HG03175 (cell line): Measurements from ENCODE around the gene CYB561D1.
A peak's percentile ranks its signal among the peaks of the same experiment; 100 is the strongest.

ENCODE experiments used
- ATAC-seq: cut with Tn5 transposase; IDR thresholded peaks from one replicate; pipeline ENCODE4 v1.9.1; 2021; ENCODE audit warnings: mild to moderate bottlenecking, moderate library complexity; ENCODE audit not compliant: unreplicated experiment

The CYB561D1 gene

DNA sequence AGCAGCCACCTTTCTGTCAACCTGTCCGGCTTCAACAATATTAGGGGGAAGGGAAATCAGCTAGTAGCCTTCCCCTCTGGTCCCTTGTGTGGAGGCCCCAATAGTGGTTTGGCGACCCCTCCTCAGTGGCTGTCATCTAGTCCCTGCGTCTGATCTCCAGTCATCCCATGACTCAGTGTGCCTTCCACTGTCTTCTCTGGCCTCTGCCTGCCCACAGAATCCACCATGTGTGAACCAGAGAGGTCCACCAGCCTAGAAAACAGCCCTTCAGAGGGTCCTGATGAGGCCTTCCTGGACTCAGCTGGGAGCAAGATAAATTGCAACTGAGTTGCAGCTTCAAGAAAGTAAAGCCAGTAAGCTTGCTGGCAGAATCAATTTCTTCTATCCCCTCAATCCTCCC lies 14.0 kb upstream of the CYB561D1 start:
- no peak for ATAC-seq

DNA sequence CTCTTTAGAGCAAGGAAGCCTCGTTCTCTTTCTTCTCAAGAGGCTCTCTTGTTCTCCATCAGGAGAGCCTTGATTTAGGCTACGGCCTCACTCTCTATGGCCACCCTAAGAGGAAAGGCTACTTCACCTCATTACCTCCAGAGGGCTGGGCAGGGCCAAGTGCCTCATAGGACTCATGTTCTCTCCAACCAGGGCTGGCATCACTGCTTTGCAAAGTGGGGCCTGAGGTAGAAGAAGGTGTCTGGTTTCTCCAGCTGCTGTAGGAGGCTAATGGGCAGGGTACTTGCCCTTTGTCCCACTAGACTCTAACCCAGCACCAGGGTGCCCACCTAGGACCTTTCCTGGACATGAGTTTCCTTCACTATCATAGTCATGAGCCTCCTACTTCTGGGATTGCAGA lies 12.2 kb upstream of the CYB561D1 start:
- ATAC-seq: no peak

DNA sequence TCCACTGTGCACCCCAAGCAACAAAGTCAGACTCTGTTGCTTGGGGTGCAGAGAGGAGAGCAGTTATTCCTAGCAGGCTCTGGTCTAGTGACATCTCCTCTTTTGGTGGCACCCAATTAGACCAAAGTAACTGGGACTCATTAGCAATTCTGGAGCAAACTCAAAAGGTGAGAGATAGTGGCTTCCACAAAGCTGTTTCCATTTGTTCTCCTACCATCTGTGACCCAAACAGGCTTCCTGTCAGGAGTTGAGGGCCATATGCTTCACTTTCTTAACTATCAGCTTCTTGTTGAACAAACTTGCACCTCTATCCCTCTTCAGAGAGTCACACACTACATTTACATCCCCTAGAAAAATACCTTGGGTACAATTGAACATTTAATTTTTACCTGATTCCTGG lies 11.7 kb upstream of the CYB561D1 start:
- no peak for ATAC-seq

DNA sequence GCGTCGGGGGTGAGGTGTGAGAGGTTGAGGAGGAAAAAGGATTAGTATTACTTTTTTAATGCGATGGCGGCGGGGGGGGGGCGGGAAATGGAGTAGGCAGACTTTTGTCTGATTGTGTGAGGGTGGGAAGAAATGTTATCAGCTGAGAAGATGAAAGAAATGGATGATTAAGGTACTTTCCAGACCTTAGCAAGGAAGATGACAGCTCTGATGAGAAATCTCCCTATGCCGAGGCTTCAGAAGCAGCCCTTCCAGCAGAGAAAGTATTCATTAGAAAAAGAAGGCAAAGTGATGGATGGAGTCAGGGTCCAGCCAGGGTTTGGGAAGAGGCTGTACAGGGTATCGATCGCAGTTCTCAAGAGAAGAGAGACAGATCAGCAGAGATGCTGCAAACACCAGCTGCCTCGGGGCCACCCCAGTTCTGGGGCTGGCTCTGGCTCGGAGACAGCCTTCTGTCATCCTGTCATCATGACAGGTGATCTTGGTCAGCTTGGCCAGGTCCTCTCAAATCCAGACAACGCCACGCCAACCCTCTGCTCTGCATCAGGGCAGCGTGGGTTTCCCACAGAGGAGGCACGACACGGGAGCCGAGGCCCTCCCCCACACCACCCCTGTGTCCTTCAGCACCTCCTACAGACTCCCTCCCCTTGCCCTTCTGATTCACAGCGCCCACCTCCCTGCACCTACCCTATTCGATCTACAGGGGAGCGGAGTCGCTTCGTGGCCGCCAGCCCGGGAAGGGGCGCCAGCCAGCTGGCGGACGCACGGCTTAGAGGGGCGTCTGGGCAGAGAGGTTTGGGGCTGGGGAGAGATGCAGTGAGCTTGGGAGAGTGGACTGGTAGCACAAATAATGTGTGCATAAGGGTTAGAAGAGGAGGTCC lies 10.9 kb upstream of the CYB561D1 start:
- peak; percentile 32 for ATAC-seq

DNA sequence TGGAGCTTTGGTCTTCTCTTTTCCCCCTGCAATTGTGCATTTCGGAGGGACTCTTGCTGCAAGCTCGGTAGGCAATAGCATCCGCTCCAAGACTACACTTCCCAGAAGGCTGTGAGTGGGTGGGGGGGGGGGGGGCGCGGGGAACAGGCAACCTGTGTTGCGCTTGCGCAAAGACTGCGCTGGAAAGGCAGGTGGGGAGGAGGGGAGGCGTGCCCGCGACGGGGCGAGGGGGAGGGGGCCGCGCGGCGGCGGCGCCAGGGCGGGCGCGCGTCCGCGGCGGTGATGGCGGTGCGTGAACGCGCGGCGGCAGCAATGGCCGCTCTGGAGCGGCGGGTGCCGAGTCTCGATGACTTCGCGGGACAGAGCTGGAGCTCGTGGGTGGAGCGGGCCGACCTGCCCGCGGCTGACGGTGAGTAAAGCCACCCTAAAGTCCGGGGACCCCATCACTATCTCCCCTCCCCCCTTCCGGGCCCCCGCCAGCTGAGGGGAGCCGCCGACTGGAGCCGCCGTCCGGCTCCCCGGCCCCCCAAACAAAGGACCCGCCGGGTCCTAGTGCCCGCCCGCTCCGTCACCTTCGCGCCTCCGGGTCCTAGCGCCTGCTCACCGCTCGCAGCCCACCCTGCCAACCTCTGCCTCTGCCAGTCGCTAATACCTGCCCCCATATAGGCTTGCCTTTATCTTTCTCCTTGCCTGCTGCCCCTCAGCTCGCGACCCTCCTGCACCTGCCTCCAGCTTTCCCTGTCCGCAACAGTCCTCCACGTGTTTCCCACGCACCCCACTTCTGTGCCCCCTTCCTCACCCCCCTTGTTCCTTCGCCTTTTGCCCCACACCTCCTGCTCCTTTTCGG lies 10.0 kb upstream of the CYB561D1 start, which contains the start of gene ATXN7L2:
Gene ATXN7L2 (plus strand): TSS at position 234 of the 847 bp plus-strand sequence. CDS start 49 bp downstream, at position 283.
- ATAC-seq: peak; percentile 80

DNA sequence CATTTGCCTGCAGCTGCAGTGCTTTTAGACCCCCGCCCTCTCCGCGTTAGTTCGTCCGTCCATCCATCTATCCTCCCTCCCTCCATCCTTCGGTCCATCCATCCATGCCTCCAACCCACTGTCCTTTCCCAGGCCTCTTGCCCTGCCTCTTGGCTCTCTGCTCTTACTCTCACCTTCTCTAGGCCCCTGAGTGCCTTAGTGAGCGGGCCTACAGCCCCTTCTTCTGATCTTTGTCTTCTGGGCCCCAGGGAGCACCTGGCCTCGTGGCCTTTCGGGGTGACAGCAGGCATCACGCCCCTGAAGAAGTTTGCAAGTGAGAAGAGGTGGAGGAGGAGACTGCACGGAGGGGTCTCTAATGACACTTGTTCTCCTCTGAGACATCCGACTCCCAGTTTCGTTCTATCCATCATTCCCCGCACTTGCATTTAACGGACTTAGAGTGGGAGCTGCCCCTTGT lies 9.3 kb upstream of the CYB561D1 start:
- ATAC-seq: no peak

DNA sequence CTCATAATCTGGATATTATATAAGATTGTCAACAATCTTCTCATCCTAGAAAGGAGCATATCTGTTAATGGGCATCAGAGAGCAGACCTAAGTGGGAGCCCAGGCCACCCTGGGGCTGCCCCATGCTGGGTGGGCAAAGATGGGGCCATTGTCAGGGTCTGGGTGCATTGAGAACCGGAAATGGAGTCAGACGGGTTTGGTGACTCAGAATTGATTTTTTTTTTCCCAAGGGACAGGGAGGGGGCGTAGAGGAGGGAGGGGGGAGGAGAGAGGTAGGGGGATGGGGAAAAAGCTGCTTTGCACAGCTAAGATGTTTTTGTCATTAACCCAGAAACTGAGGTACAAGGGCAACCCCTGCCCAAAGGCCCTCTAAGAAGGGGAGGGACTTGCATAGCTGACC lies 8.9 kb upstream of the CYB561D1 start:
- ATAC-seq: no peak

DNA sequence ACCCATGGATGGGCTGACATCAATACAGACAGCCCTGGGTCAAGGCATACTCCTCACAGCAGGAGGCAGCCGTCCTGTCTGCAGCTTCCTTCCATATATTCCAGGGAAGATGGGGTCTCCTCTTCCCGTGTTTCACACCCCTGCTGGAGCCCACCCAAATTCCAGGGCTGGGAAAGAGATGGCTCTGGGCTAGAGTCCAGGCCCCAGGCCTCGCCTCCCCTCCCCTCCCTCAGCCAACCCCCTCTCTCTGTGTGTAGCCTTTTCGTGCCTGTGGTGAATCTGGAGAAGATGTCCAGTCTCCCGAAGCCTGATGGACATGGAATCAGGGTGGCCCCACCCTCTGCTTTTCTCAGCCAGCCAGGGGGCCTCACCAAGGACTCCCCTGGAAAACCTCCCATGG lies 6.6 kb upstream of the CYB561D1 start:
- ATAC-seq: no peak

DNA sequence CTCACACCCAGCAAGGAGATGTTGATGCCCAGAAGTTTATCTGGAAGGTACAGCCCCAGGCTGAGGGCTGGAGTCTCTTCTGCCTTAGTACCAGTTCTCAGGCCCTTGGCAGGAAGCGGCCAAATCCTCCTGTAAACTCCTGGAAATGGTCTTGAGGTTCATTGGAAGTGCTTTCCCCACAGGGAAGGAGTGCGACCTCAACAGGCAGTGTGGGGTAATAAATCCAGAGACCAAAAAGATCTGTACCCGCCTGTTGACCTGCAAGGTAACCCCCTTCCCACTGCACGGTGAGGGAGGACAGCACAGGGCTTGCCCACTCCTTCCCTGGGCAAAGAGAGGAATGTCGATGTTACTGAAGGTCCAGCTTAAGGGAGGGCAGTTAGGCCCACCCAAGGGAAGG lies 5.7 kb upstream of the CYB561D1 start:
- no peak for ATAC-seq

DNA sequence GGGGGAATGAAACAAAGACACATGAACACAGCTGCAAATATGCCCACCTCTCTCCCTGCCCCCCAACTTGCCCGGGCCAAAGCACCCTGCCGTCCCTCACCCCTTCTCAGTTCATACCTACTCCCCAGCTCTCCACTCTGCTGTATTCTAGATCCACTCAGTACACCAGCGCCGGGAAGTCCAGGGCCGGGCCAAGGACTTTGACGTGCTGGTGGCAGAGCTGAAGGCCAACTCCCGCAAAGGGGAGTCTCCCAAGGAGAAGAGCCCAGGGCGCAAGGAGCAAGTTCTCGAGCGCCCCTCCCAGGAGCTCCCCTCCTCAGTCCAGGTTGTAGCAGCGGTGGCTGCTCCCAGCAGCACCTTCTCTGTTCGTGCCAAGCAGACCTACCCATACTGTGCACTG lies 5.2 kb upstream of the CYB561D1 start:
- no peak for ATAC-seq

DNA sequence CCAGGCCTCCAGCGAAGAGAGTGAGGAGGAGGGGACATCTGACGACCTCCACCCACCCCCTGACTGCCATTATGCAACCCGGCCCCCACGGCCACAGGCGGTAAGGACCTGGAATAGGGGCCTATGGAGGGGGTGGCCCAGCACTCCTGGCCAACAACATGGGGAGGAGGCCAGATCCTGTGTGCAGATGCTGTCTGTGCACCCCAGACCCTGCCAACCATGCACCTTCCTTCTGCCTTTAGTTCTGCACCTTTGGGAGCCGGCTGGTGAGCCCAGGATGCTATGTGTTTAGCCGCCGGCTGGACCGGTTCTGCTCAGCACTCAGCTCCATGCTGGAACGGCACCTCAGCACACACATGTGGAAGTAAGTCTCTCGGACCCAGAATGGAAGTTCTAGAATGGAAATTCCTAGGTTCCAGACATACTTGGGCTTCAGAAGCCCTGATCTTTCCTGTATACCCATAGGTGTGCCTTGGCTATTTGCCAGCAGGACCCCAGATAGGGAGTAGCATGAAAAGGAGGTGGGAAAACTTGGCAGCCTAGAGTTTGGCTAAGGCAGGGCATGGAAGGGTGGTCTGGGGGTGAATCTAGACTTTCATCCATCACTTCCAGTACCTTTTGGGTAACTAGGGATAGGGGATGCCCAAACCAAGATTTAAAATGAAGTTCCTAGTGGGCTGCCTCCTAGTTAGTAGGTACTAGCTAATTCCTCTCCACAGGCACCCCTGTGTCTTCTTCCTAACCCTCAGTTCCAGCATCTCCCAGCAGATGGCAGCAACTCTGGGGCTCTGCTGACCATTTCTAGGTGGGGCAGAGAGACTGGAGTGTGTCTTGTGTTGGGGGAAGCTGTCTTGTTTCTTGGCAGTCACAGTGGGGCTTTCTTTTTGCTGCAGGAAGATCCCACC lies 3.6 kb upstream of the CYB561D1 start:
- ATAC-seq: no peak

DNA sequence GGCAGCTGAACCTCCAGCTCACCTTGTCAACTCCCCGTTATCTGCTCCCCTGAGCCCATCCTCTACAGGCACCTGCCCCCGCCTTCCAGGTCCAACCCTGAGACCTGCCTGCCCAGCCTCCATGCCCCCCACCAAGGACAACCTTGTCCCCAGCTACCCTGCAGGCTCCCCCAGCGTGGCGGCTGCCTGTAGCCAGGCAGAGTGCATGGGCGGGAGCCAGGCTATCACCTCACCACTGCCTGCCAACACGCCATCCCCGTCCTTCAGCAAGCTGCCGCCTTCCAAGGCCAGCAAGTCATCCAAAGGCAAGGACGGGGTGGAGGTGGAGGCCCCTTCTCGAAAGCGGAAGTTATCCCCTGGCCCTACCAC lies 3.0 kb upstream of the CYB561D1 start:
- no peak for ATAC-seq

DNA sequence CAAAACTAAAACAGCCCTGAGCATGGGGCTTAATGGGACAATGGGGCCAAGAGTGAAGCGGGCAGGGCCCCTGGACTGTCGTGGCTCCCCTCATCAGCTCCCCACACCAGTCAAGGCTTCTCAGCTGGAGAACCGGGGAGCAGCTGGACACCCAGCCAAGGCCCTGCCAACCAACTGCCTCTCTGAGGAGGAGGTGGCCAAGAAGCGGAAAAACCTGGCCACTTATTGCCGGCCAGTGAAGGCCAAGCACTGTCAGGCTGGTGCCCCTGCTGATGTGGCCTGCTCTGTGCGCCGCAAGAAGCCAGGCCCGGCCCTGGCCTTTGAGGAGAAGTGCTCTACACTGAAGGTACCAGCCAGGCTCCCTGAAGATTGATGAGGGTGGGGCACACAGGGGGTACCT lies 2.5 kb upstream of the CYB561D1 start:
- ATAC-seq: no peak

DNA sequence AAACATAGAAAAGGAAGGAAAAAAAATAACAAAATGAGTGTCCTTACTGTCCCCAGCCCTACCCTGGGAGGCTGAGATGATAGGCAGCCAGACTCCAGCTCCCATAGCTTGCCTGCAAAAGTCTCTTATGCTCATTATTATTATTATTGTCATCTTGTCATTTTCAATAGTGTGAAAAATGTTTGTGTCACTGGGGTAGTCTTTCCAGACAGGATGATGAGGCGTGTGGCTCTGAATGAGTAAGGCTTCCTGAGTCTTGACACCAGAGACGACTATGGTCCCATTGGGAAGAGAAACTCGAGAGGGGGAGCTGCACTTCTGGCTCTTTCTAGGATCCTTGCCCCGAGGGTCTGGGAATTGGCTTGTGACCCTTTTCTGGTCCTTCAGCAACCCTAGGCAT lies 1.1 kb upstream of the CYB561D1 start:
- no peak for ATAC-seq

DNA sequence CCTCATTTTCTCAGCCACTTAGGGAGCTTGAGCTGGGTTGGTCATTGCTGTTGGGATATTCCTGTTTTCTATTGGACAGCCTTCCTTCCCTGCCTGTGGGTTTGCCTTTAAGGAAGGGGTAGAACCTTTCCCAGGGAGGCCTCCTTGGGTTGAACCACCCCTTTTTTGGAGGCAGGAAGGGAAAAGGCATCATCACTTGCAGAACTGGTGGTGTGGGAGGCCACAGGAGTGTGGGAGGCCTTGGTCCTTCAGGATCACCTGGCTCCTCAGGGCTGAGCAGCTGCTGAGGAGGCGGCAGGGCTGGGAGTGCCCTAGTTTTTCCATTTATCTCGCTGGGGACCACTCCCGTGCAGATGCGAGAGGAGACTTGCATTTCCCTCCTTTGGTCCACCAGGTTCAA lies 667 bp upstream of the CYB561D1 start:
- no peak for ATAC-seq

DNA sequence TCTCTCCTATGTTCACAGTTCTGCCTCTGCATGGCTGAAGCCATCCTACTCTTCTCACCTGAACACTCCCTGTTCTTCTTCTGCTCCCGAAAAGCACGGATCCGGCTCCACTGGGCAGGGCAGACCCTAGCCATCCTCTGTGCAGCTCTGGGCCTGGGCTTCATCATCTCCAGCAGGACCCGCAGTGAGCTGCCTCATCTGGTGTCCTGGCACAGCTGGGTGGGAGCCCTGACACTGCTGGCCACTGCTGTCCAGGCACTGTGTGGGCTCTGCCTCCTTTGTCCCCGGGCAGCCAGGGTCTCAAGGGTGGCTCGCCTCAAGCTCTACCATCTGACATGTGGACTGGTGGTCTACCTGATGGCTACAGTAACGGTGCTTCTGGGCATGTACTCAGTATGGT lies 1.8 kb downstream of the CYB561D1 start:
- no peak for ATAC-seq

DNA sequence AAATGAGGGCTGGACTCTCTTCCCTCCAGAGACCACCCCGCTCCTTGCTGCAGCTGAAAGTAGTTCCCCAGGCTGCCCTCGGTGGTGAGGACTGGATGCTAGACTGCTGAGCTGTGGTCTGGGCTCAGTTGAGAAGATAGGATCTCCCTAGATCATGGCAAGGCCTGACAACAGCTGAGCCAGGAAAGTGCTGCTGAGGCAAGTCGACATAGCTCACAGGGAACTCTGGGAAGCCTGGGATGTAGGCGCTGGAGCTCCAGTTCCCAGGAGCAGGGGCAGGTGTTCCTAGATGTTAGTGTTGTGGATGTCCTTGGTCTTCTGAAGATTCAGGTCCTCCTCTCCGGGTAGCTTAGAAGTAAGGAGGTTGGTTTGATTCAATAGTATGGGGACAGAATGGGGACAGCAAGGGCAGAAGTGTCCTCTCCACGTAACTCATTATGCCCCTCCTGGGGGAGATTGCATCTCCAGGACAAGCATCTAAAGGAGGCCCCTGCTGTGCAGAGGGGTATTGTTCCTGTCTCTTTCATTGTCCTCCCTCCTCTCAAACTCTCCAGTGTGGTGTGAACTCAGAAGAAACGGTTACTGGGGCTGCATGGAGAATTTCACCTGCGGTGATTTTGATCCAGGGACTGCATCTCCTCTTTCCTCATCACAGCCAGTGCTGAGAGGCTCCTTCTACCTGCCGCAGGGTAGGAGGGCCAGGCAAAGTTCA lies 3.7 kb downstream of the CYB561D1 start:
- ATAC-seq: no peak

DNA sequence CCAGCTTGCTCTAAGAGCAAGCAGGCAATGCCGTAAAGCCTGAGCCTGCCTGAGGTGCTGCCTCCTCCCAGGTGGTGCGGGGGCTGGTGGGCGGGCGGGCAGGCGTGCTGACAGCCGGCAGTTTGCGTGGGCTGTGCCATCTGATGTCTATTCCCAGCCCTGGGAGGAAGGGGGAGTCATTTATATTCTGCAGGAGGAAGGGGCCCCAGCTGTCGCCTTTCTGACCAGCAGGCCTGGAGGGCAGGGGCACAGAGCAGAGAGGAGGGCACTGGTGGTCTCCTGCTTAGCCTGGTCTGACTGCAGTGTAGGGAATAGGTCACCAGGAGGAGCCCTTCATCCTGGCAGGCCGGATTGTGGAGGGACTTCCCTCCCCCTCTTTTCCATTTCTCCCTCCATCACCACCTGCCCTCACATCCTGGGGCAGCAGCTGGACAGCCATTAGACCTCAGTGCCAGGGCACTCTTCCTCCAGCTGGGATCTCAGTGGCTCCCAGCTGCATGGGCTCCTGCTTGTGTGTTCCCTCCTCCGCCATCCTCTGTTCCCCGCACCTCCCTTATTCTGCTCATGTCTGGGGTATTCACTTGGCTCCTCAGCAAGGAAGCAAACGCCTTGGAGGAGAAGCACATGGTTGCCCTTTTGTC lies 4.4 kb downstream of the CYB561D1 start:
- no peak for ATAC-seq

DNA sequence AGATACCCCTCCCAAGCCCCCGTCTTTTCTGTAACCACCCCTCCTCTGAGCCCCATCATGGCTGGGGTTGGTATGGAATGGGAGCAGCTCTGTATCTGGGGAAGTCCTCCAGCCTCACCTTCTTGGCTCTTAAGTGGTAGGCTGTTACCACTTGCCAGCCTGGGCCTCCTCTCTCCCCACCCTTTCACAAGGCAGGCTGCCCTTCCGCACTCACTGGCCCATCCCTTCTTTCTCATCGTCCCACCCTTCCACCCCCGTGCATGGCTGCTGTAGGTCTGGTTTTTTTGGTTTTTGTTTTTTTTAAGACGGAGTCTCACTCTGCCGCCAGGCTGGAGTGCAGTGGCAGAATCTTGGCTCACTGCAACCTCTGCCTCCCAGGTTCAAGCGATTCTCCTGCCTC lies 5.2 kb downstream of the CYB561D1 start:
- ATAC-seq: no peak
